Stimulated activated CD8-positive, alpha-beta memory T cell treated with anti-CD3 and anti-CD28 coated beads, Interleukin-7, amount 100 ng/mL, for 24 hours (primary cell): ENCODE results near the gene STAG1.
"Not testable (repeated sequence)": the region's sequence is repeated elsewhere in the genome, so short reads cannot be mapped to it uniquely, and the experiment has no call there.

Experiments
- DNase-seq: peaks from one replicate; pipeline ENCODE4 v3.0.0-alpha.2; 2020; ENCODE audit warnings: low read depth

Gene STAG1

DNA sequence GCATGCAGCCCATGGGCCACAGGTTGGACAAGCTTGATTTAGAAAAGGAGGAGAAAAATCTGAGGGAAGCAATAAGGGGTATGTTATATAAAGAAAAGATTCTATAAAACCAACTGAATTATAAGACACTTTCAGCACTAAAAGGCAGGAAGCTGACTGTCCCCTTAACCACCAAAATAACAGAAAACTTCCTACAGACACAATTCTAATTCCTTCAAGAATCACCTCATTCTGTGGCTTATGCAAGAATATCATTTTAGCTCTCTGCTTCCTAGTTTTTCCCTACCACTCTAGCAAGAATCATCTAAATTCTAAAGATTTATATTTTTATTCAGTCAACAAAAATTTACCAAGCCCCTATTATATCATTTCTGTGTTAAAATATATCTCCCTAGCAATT is 6.3 kb downstream of the STAG1 start:
- DNase-seq, result no peak

- DNase-seq, result no peak
These were observed 11.1 kb downstream of the STAG1 start for GRCh38 chr3:136741063-136741462.

GRCh38 chr3:136740351-136740958 is 11.7 kb downstream of the STAG1 start:
- no peak for DNase-seq

DNA sequence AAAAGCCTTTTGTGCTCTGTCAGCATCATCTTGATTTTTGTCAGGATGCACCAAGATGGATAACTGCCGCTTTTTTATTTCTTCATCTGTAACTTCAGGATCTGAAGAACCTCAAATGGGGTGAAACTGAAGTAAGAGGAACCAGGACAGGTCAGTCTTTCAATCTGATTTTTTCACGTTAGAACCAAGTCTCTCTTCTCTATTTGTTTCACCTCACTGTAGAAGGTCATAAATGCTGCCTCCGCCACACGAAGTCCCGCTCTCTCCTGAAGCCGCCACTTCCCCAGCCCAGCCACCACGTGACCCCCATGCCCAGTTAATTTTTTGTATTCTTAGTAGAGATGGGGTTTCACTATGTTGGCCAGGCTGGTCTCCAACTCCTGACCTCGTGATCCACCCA is 15.2 kb downstream of the STAG1 start:
- not testable (repeated sequence) for DNase-seq

DNA sequence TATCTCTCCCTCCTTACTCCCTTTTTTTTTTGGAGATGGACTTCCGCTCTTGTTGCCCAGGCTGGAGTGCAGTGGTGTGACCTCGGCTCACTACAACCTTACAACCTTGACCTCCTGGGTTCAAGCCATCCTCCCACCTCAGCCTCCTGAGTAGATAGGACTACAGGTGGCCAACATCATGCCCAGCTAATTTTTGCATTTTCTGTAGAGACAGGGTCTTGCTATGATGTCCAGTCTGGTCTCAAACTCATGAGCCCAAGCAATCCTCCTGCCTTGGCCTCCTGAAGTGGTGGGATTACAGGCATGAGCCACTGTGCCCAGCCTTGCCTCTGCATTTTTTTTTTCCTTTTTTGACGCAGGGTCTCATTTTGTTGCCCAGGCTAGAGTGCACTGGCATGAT is 17.1 kb downstream of the STAG1 start:
- no peak for DNase-seq

DNA sequence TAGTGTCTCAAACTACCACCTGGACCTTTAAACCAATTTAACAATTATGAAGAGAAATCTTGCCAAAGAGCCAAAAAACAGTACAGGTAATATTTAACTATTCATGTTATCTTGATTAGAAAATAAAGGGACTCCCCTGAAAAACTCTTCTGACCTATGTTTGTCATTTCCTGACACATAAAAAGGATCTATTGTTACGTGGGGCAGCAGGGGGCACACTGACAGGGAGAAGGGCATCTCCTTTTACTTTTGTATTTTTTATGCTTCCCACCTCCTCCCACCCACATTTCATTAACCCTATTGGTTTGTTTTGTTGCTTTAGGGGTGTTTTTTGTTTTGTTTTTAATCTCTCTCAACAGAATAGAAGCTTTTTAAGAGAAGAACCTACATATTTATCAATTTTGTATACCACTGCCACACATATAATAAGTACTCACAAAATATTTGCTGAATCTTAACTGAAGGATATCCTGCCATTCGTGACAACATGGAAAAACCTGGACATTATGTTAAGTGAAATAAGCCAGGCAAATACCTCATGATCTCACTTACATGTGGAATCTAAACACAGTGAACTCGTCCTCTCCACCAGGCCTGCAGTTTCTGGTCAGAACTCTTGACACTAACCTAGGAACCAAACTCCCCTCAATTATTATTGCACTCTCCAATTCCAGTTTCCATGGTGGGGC is 17.7 kb downstream of the STAG1 start:
- DNase-seq, result no peak

DNA sequence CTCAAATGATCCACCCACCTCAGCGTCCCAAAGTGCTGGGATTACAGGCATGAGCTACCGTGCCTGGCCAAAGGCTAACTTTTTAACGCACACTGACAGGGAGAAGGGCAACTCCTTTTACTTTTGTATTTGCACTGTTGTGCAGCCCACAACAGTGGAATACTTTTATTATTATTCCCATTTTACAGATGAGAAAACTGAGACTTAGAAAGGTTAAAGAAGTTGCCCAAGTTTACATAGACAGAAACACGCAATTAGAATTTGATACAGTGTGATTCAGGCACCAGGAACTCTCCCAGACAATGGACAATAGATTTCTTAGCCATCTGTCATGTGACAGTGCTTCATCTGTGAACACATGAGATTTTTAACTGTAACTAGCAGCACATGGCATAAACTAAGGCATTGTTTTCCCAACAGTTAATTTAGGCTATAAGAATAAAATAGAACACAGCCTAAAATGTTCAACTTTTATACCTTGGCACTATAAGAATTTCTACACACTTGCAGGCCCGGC is 18.8 kb downstream of the STAG1 start:
- no peak for DNase-seq

DNA sequence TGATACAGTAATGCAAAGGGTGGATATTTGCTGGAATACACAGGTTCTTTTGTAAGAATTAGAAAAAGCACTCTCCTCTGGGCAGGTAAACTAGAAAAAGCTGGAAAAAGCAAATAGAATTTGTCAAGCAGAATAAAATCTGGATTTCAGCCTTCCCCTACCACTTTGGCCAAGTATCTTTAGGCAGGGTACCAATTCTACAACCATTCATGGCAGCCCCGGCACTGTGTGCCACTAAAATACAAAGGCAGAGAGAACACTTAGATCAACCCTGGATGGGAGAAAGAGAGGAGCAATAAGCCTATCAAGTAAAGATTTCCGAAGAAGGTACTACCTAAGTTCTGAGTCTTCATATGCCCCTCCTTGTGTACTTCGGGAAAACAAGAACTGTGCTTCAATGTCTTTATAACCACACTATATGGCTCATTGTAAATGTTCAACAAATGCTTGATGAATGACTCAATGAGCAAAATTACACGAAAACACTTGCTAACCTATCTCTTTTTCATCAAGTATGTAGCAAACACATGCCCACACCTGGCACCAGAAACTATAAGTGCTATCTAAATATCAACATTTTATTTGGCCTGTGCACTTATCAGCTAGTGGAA is 20.8 kb downstream of the STAG1 start:
- no peak for DNase-seq

DNA sequence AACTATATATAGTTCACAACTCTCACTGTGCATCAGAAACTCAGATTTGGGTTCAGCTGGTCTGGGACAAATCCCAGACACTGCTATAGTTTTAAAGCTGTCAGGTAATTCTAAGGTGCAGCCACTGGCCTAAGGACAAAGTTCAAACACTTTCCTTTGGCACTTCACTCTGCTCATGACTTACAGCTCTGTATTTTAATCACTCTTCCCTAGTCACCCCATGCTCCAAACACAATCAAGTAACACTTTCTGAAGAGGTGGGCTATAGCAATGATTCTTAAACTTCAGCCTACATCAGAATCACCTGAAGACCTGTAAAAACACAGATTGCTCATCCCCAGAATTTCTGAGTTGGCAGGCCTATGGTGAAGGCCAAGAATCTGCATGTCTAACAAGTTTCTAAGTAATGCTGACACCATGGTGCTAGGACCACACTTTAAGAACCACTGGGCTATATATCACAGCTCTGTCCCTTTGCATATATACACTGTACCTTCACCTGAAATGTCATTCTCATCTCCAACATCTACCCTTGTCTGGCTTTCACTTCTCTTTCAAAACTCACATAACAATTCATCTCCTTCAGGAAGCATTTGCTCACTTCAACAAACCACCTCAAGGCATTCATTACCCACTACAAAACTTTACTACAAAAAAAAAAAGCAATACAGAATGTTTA is 21.4 kb downstream of the STAG1 start:
- no peak for DNase-seq

- no peak for DNase-seq
These were observed 23.3 kb downstream of the STAG1 start for GRCh38 chr3:136728918-136729317.

DNA sequence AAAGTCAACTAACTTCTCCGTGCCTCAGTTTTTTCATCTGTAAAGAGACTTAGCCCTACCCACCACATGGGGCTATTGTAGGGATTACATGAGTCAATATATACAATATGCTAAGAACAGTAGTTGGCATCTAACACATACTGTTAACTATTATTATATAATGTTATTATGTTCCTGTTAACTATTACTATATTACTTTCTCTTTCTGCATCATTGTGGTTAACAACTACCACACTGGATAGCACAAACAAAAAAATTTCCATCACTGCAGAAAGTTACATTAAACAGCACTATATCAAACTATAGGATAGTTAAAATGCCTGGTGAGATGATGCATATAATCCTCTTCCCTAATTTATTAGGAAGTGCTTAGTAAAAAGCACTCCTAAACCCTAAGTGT is 23.7 kb downstream of the STAG1 start:
- no peak for DNase-seq

DNA sequence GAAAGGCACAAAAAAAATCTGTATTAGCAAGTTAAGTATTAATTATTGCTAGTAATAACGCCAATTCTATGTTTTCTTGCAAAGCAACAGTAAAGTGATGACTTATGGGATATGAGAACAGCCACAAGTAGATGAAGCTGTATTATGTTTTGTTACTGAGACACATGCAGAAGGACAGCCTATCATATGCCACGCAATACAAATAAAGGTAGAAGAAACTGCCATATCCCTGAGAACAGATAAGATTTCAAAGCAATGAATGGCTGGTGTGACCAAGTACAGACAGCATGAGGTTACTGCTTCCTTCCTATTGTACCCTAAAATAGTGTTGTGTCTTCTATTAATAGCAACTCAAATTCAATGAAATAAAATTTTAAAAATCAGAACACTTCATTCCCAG is 26.7 kb downstream of the STAG1 start:
- no peak for DNase-seq

- not testable (repeated sequence) for DNase-seq
These were observed 29.3 kb downstream of the STAG1 start for GRCh38 chr3:136722916-136723315.

- not testable (repeated sequence) for DNase-seq
These were observed 29.8 kb downstream of the STAG1 start for GRCh38 chr3:136722399-136722798.

GRCh38 chr3:136720091-136720490 is 32.1 kb downstream of the STAG1 start:
- no peak for DNase-seq

- no peak for DNase-seq
These were observed 35.5 kb downstream of the STAG1 start for GRCh38 chr3:136716629-136717028.

DNA sequence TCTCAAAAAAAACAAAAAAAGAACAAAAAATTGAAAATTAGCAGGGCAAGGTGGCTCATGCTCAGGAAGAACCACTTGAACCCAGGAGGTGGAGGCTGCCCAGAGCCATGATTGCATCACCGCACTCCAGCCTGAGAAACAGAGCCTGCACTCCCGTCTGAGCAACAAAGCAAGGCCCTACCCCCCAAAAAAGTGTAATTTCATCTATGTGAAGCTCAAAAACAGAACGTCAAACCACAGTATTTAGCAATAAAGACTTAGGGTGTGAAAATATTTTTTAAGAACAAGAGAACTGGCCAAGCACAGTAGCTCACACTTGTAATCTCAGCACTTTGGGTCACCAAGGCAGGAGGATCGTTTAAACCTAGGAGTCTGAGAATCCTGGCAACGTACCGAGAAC is 38.2 kb downstream of the STAG1 start:
- no peak for DNase-seq

- no peak for DNase-seq
These were observed 39.2 kb downstream of the STAG1 start for GRCh38 chr3:136712941-136713340.

GRCh38 chr3:136711888-136712287 is 40.3 kb downstream of the STAG1 start:
- DNase-seq, result not testable (repeated sequence)

DNA sequence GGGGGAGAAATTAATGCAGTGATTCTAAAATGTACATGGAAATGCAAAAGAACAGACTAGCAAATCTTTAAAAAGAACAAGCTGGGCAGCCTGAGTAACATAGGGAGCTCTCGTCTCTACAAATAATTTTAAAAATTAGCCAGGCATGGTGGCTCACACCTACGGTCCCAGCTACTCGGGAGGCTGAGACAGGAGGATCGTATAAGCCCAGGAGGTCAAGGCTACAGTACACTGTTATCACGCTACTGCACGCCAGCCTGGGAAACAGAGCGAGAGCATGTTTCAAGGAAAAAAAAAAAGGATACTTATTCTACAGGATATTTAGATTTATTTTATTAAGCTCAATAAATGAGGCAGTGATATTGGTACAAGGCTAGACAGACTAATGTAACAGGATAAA is 40.9 kb downstream of the STAG1 start:
- DNase-seq, result no peak

DNA sequence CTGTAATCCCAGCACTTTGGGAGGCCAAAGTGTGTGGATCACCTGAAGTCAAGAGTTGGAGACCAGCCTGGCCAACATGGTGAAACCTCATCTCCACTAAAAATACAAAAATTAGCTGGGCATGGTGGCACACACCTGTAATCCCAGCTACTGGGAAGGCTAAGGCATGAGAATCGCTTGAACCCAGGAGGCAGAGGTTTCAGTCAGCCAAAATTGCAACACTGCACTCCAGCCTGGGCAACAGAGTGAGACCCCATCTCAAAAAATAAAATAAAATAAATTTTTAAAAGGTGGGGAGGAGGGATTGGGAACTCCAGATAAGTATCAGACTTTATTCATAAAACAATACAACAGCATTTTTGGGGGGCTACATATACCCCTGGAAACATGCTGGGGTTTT is 42.4 kb downstream of the STAG1 start:
- DNase-seq, result not testable (repeated sequence)

GRCh38 chr3:136708333-136708985 is 43.7 kb downstream of the STAG1 start:
- no peak for DNase-seq
